HG02870 (cell line): ENCODE data around the gene CPXM2.

Source experiments
- ATAC-seq: cut with Tn5 transposase; IDR thresholded peaks from one replicate; pipeline ENCODE4 v1.9.1; 2021; ENCODE audit warnings: mild to moderate bottlenecking, moderate library complexity; ENCODE audit not compliant: unreplicated experiment

Gene CPXM2

GRCh38 chr10:123804716-123805115 is 86.9 kb downstream of the CPXM2 start:
- ATAC-seq: no peak

GRCh38 chr10:123800821-123801220 is 90.8 kb downstream of the CPXM2 start:
- no peak for ATAC-seq

- ATAC-seq: no peak
These were observed 91.3 kb downstream of the CPXM2 start for GRCh38 chr10:123800289-123800688.

GRCh38 chr10:123798856-123799255 is 92.8 kb downstream of the CPXM2 start:
- ATAC-seq: no peak

- ATAC-seq: no peak
These were observed 93.8 kb downstream of the CPXM2 start for GRCh38 chr10:123797813-123798212.

GRCh38 chr10:123796736-123797135 is 94.9 kb downstream of the CPXM2 start:
- no peak for ATAC-seq

- ATAC-seq: no peak
These were observed 95.6 kb downstream of the CPXM2 start for GRCh38 chr10:123795846-123796590.

- no peak for ATAC-seq
These were observed 96.3 kb downstream of the CPXM2 start for GRCh38 chr10:123795196-123795780.

- ATAC-seq: no peak
These were observed 99.2 kb downstream of the CPXM2 start for GRCh38 chr10:123792248-123792978.

GRCh38 chr10:123790132-123790885 is 101.3 kb downstream of the CPXM2 start:
- ATAC-seq: no peak

GRCh38 chr10:123788981-123789380 is 102.6 kb downstream of the CPXM2 start:
- ATAC-seq: no peak

- ATAC-seq: no peak
These were observed 104.0 kb downstream of the CPXM2 start for GRCh38 chr10:123787566-123787965.

GRCh38 chr10:123786896-123787295 is 104.7 kb downstream of the CPXM2 start:
- no peak for ATAC-seq

GRCh38 chr10:123786306-123786705 is 105.3 kb downstream of the CPXM2 start:
- ATAC-seq: no peak

GRCh38 chr10:123784646-123785045 is 107.0 kb downstream of the CPXM2 start:
- no peak for ATAC-seq

GRCh38 chr10:123784216-123784615 is 107.4 kb downstream of the CPXM2 start:
- no peak for ATAC-seq

GRCh38 chr10:123783296-123783695 is 108.3 kb downstream of the CPXM2 start:
- ATAC-seq: no peak

- no peak for ATAC-seq
These were observed 109.1 kb downstream of the CPXM2 start for GRCh38 chr10:123782549-123782948.

- ATAC-seq: no peak
These were observed 109.6 kb downstream of the CPXM2 start for GRCh38 chr10:123781956-123782500.

GRCh38 chr10:123781324-123781900 is 110.2 kb downstream of the CPXM2 start:
- ATAC-seq: no peak
